GM12878 (cell line): Measurements from ENCODE around the gene COQ8B. TPM values are rescaled to one million over a fixed set of nuclear protein-coding genes. Genes with fewer than 3 reads are reported as not detected.

Experiments
- ATAC-seq: fragments of 200-7000 bp; cut with Tn5 transposase; 3 replicates; pipeline ENCODE4 v1.9.1; 2020; ENCODE audit warnings: mild to moderate bottlenecking, moderate library complexity
- BruUV-seq: library from RNA; stranded (reverse); fragments of 400-500 nt; replicated peaks from 2 replicates; lab custom pipeline; 2021; lab: Mats Ljungman, UMichigan
- CTCF ChIA-PET: fragments of 300-600 bp; sonication (Branson Sonifier 250); formaldehyde crosslinking; extraction: SDS; loops from one replicate; lab custom pipeline; 2021; ENCODE audit warnings: inconsistent platforms; lab: Yijun Ruan, JAX
- POLR2A ChIA-PET: fragments of 350-600 bp; formaldehyde crosslinking; extraction: SDS; loops from one replicate; lab custom pipeline; 2021; ENCODE audit warnings: inconsistent platforms; lab: Charles Lee
- RAD21 ChIA-PET: fragments of 300-600 bp; sonication (Branson Sonifier 250); formaldehyde crosslinking; loops from one replicate; lab custom pipeline; 2023; ENCODE audit warnings: antibody characterized with exemption; ENCODE audit not compliant: unreplicated experiment; lab: Charles Lee
- SMC1A ChIA-PET: fragments of 300-600 bp; sonication (Branson Sonifier 250); formaldehyde crosslinking; loops from one replicate; lab custom pipeline; 2023; ENCODE audit not compliant: unreplicated experiment, uncharacterized antibody; lab: Charles Lee
- DNase-seq: peaks from one replicate; pipeline ENCODE4 v3.0.0-alpha.2; 2011; ENCODE audit warnings: low read depth, low spot score
- FAIRE-seq: peaks from 3 replicates; lab custom pipeline; 2011; peaks lifted over from hg19 to GRCh38; lab: Jason Lieb, UNC
- H2AFZ ChIP-seq: 2 replicates; pipeline ENCODE4 v1.6.0; 2011; ENCODE audit warnings: low read depth, low read length, control low read depth; ENCODE audit not compliant: control insufficient read depth
- H3K27ac ChIP-seq: 2 replicates; pipeline ENCODE4 v1.5.1; 2011; ENCODE audit warnings: control low read depth; ENCODE audit not compliant: control insufficient read depth, insufficient read depth
- H3K27me3 ChIP-seq, 2 experiments: replicated peaks in 1 of 2; 2 replicates each; pipeline versions ENCODE4 v1.6.0 to v1.6.1; 2011; ENCODE audit warnings: low read length in 1 of 2; ENCODE audit not compliant: control insufficient read depth in 2 of 2, insufficient read depth in 2 of 2
- H3K36me3 ChIP-seq, 2 experiments: 2 replicates each; pipeline ENCODE4 v1.5.1; 2011; ENCODE audit warnings: low read length in 1 of 2; ENCODE audit not compliant: control insufficient read depth in 2 of 2, insufficient read depth in 2 of 2
- H3K4me1 ChIP-seq: 2 replicates; pipeline ENCODE4 v1.6.1; 2011; ENCODE audit warnings: mild to moderate bottlenecking, low read length, moderate library complexity, mixed read lengths; ENCODE audit not compliant: control insufficient read depth, insufficient read depth
- H3K4me2 ChIP-seq: 2 replicates; pipeline ENCODE4 v1.6.0; 2011; ENCODE audit warnings: control low read depth; ENCODE audit not compliant: control insufficient read depth, insufficient read depth
- H3K4me3 ChIP-seq: fragments of 200-600 bp; sonication (generic); 2 replicates; pipeline ENCODE4 v1.5.1; 2016
- H3K79me2 ChIP-seq: 2 replicates; pipeline ENCODE4 v1.6.0; 2011; ENCODE audit warnings: low read length; ENCODE audit not compliant: control insufficient read depth, insufficient read depth
- H3K9ac ChIP-seq: 2 replicates; pipeline ENCODE4 v1.8.0; 2011; ENCODE audit warnings: low read length, control low read depth, mixed read lengths; ENCODE audit not compliant: control insufficient read depth, insufficient read depth
- H3K9me3 ChIP-seq: replicated peaks from 3 replicates; pipeline ENCODE4 v1.5.1; 2011; ENCODE audit warnings: mild to moderate bottlenecking, low read length; ENCODE audit not compliant: control insufficient read depth, insufficient read depth
- H4K20me1 ChIP-seq: 2 replicates; pipeline ENCODE4 v1.6.0; 2011; ENCODE audit not compliant: control insufficient read depth, insufficient read depth
- IKZF1 ChIP-seq: fragments of 450-650 bp; conservative IDR thresholded peaks from 2 replicates; pipeline ENCODE4 v1.6.1; 2017; ENCODE audit warnings: antibody characterized with exemption, mild to moderate bottlenecking
- POLR2AphosphoS2 ChIP-seq: IDR thresholded peaks from 2 replicates; pipeline ENCODE4 v1.6.1; 2011; ENCODE audit warnings: low read depth, mild to moderate bottlenecking, low read length, improper control_type of control experiment, moderate library complexity
- RUNX3 ChIP-seq: IDR thresholded peaks from 2 replicates; pipeline ENCODE4 v1.6.1; 2012; ENCODE audit warnings: low read length, inconsistent platforms
- STAT3 ChIP-seq: IDR thresholded peaks from 2 replicates; pipeline ENCODE4 v1.6.1; 2011; ENCODE audit warnings: low read depth, low read length, improper control_type of control experiment
- WGBS: methylation state at CpG from one replicate; pipeline ENCODE4 v1.1.6; 2016; ENCODE audit warnings: low lambda C conversion rate; ENCODE audit not compliant: insufficient replicate concordance, insufficient coverage; ENCODE audit errors: missing lambda C conversion rate; 5-methylcytosine and 5-hydroxymethylcytosine counted together
- in situ Hi-C: fragments of 300-500 bp; cut with MboI; formaldehyde crosslinking; loops from 9 replicates; pipeline ENCODE4 v1.14.3; 2018; ENCODE audit warnings: mixed read lengths
- intact Hi-C: fragments of 100-400 bp; cut with micrococcal nuclease; formaldehyde crosslinking; loops from one replicate; pipeline ENCODE4 v1.14.2; 2022; ENCODE audit not compliant: unreplicated experiment
- polyA plus RNA-seq, 11 experiments: library from polyadenylated mRNA; depleted of rRNA in 4 of 11; unstranded in 6 of 11; stranded (reverse) in 5 of 11; fragments of >200 nt; fragmentation: Nextera tagmentation in 4 of 11; fragmentation: Illumina TruSeq in 1 of 11; extraction: Ambion mirVana in 4 of 11; extraction: Trizol in 1 of 11; gene quantifications; 1 replicate in 1 of 11; 2 replicates in 10 of 11; pipeline versions ENCODE4 v1.2.1 to v1.2.3, GENCODE V29; 2011 to 2016; ENCODE audit warnings: inconsistent platforms in 2 of 11, missing spikeins in 2 of 11, low read depth in 1 of 11
- total RNA-seq, 4 experiments: library from RNA; depleted of rRNA in 3 of 4; stranded (reverse); fragments of >200 nt in 3 of 4; fragmentation: Illumina TruSeq in 1 of 4; extraction: Trizol in 1 of 4; gene quantifications; 2 replicates each; pipeline versions ENCODE4 v1.2.1 to v1.2.3, GENCODE V29; 2013 to 2021
- TF ChIP-seq, protein P1 (sequence below): fragments of 150-350 bp; IDR thresholded peaks from 2 replicates; pipeline ENCODE4 v1.6.1; 2016; ENCODE audit warnings: low read depth, low read length

COQ8B gene
- total and polyA plus RNA-seq, 10 of the 15 experiments (the other 5 are each of a cell fraction or from before 2014, with no cell fraction given) = 0.39 to 37.1 (median 16.8) TPM

DNA sequence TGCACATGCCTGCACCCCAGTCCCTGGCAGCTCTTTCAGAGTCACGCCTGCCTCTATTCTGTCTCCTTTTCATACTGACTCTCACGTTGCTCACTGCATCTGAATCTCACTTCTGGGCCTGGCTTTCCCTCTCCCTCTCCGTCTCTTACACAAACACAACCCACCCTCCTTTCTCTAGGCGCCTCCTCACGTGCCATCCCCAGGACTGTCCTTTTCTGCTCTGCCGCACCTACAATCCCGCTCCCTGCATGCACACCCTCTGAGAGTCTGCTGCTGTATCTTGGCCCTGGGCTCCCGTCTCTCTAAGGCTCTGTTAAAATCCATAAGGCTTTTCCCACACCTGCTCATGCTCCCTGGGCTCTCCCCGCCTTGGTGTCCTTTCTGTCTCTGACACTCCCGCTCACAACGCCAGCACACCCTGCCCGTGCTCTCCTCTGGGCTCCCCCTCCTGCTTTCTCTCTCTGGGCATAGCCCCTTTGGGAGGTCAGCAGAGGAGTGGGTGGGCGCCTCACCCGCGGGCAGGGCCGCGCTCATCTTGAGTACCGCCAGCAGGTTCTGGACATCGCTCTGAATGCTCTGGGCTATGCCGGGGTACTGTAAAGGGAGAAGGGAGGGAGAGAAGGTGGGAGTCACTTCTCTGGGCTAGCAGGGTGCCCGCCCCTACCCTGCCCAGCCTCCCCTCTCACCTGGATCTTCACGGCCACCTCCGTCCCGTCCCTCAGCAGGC, 13.5 kb downstream of the COQ8B start:
- ChIA-PET POLR2A (no interaction called here), SMC1A (no interaction called here), RAD21 (no interaction called here), CTCF (no interaction called here)
- BruUV-seq = no TSS peak
- intact Hi-C loops (no loop called here), in situ Hi-C loops (no loop called here)
- Histone ChIP-seq H3K9ac (no peak overlapping the region), H3K27ac (no peak overlapping the region), H3K4me2 (no peak overlapping the region), H4K20me1 (no peaks in the 10 kb centered on the region), H3K79me2 (no peaks in the 10 kb centered on the region), H3K36me3 (peaks cover 3 to 6% of the 10 kb centered on the region in 2 experiments), H3K27me3 (no peaks in the 10 kb centered on the region), H2AFZ (no peak overlapping the region), H3K4me1 (no peaks in the 10 kb centered on the region), H3K4me3 (no peak overlapping the region), H3K9me3 (no peaks in the 10 kb centered on the region)
- DNase-seq = no peak
- TF ChIP-seq RUNX3 = no peak
- TF ChIP-seq STAT3 = no peak
- no peak for TF ChIP-seq IKZF1
- TF ChIP-seq, protein P1, sequence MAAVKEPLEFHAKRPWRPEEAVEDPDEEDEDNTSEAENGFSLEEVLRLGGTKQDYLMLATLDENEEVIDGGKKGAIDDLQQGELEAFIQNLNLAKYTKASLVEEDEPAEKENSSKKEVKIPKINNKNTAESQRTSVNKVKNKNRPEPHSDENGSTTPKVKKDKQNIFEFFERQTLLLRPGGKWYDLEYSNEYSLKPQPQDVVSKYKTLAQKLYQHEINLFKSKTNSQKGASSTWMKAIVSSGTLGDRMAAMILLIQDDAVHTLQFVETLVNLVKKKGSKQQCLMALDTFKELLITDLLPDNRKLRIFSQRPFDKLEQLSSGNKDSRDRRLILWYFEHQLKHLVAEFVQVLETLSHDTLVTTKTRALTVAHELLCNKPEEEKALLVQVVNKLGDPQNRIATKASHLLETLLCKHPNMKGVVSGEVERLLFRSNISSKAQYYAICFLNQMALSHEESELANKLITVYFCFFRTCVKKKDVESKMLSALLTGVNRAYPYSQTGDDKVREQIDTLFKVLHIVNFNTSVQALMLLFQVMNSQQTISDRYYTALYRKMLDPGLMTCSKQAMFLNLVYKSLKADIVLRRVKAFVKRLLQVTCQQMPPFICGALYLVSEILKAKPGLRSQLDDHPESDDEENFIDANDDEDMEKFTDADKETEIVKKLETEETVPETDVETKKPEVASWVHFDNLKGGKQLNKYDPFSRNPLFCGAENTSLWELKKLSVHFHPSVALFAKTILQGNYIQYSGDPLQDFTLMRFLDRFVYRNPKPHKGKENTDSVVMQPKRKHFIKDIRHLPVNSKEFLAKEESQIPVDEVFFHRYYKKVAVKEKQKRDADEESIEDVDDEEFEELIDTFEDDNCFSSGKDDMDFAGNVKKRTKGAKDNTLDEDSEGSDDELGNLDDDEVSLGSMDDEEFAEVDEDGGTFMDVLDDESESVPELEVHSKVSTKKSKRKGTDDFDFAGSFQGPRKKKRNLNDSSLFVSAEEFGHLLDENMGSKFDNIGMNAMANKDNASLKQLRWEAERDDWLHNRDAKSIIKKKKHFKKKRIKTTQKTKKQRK = no peak
- no peak for TF ChIP-seq POLR2AphosphoS2
- no peak for FAIRE-seq
- 97% methylated on average over 23 of the region's 24 CpGs for WGBS
- no peak for ATAC-seq
